Tibial artery (tissue), 4 donors: ENCODE data around the gene BCAR1.

Source experiments
- DNase-seq, 2 donors: peaks; one replicate each; pipeline ENCODE4 v3.0.0-alpha.2; 2019
- H3K27ac ChIP-seq, 2 donors: fragments of 200-600 bp; sonication (generic) in 1 of 2; 1 replicate in 1 of 2; 2 replicates in 1 of 2; pipeline ENCODE4 v1.5.1; 2018 to 2019; ENCODE audit warnings: mild to moderate bottlenecking in 1 of 2
- H3K27me3 ChIP-seq, 2 donors: fragments of 200-600 bp; sonication (generic) in 1 of 2; one replicate each; pipeline versions ENCODE4 v1.5.1 to v1.6.0; 2016 to 2019
- H3K36me3 ChIP-seq, 3 donors: fragments of 200-600 bp; sonication (generic) in 2 of 3; one replicate each; pipeline ENCODE4 v1.5.1; 2016 to 2019; ENCODE audit warnings: mild to moderate bottlenecking in 2 of 3
- H3K4me1 ChIP-seq, 4 donors: fragments of 200-600 bp; sonication (generic) in 2 of 4; 1 replicate in 3 of 4; 2 replicates in 1 of 4; pipeline ENCODE4 v1.5.1; 2016 to 2019
- H3K4me3 ChIP-seq, 2 donors: fragments of 200-600 bp; sonication (generic) in 1 of 2; 1 replicate in 1 of 2; 2 replicates in 1 of 2; pipeline ENCODE4 v1.5.1; 2018 to 2019; ENCODE audit warnings: mild to moderate bottlenecking in 2 of 2
- H3K9me3 ChIP-seq, 3 donors: fragments of 200-600 bp; sonication (generic) in 1 of 3; one replicate each; pipeline ENCODE4 v1.5.1; 2016 to 2019
- CTCF ChIP-seq, 2 experiments: fragments of 200-600 bp in 1 of 2; fragments of 450-650 bp in 1 of 2; IDR thresholded peaks; one replicate each; pipeline ENCODE4 v1.5.1; 2017 to 2019; ENCODE audit warnings: antibody characterized with exemption in 2 of 2, mild to moderate bottlenecking in 1 of 2, moderate library complexity in 1 of 2
- intact Hi-C: fragments of 100-400 bp; cut with DNase I; formaldehyde crosslinking; loops from one replicate; pipeline ENCODE4 v1.15.0; 2023; ENCODE audit warnings: low total_unique reads

Gene BCAR1

GRCh38 chr16:75204410-75204758 lies 47.0 kb downstream of the BCAR1 start:
- Histone ChIP-seq H3K4me1 (peaks cover 0 to 18% (median 7%) of the 10 kb centered on the region in 4 donors), H3K4me3 (no peak overlapping the region), H3K27ac (no peak overlapping the region), H3K27me3 (no peaks in the 10 kb centered on the region), H3K9me3 (no peaks in the 10 kb centered on the region), H3K36me3 (no peaks in the 10 kb centered on the region)
- DNase-seq, result no peak
- no peak for TF ChIP-seq CTCF (IDR thresholded peaks at IDR 0.05)
- intact Hi-C loops, result loop anchor here (5.0 kb wide), 1 partner anchor 203 kb away; no protein-coding TSS in a partner anchor

GRCh38 chr16:75203667-75204409 lies 47.6 kb downstream of the BCAR1 start:
- Histone ChIP-seq H3K4me1 (peaks cover 0 to 18% (median 7%) of the 10 kb centered on the region in 4 donors), H3K27me3 (no peaks in the 10 kb centered on the region), H3K9me3 (no peaks in the 10 kb centered on the region), H3K36me3 (no peaks in the 10 kb centered on the region), H3K4me3 (no peak overlapping the region), H3K27ac (no peak overlapping the region)
- no peak for TF ChIP-seq CTCF (IDR thresholded peaks at IDR 0.05)
- DNase-seq, result peak in 1 of 2 donors; percentile 15
- intact Hi-C loops, result loop anchor here (5.0 kb wide), 1 partner anchor 203 kb away; no protein-coding TSS in a partner anchor

- peak; percentile 17 to 19 for DNase-seq
- TF ChIP-seq CTCF (IDR thresholded peaks at IDR 0.05), result no peak
- Histone ChIP-seq H3K9me3 (no peaks in the 10 kb centered on the region), H3K36me3 (no peaks in the 10 kb centered on the region), H3K27me3 (peaks cover 0 to 4% of the 10 kb centered on the region in 2 donors), H3K4me1 (peaks cover 0 to 22% (median 7%) of the 10 kb centered on the region in 4 donors), H3K4me3 (no peak overlapping the region), H3K27ac (no peak overlapping the region)
- intact Hi-C loops, result loop anchor here (5.0 kb wide), 1 partner anchor 204 kb away; no protein-coding TSS in a partner anchor
Observed at GRCh38 chr16:75203096-75203495, 48.3 kb downstream of the BCAR1 start.

GRCh38 chr16:75202069-75202590 lies 49.3 kb downstream of the BCAR1 start:
- Histone ChIP-seq H3K27ac (no peak overlapping the region), H3K27me3 (peaks cover 0 to 14% of the 10 kb centered on the region in 2 donors), H3K9me3 (no peaks in the 10 kb centered on the region), H3K4me1 (peaks cover 0 to 22% (median 7%) of the 10 kb centered on the region in 4 donors), H3K36me3 (no peaks in the 10 kb centered on the region), H3K4me3 (no peak overlapping the region)
- DNase-seq, result peak in 1 of 2 donors; percentile 17
- intact Hi-C loops, result loop anchor here (5.0 kb wide), 1 partner anchor 205 kb away; no protein-coding TSS in a partner anchor
- TF ChIP-seq CTCF (IDR thresholded peaks at IDR 0.05), result no peak

DNA sequence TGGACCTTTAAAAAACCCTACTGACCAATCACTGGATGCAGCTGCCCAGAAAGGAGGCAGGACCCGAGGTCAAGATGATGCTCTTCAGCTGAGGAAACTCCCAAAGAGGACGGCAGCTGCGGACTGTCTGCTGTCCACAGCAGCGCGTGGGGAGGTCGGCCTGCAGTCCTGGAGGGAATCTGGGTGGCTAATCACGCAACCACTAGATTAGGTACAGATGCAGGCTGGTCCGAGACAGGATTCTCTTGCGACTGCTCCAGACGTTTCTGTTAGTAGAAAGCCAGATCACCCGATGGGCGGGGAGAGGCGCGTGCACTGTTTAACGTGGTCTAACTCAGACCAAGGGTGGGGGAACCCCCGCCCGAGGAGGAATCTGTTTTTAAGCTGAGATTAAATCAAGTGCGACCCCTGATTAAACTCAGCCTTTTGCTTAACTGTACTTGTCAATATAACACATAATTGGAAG lies 53.3 kb downstream of the BCAR1 start:
- intact Hi-C loops, result loop anchor here (5.0 to 10.0 kb wide), 2 partner anchors 264 to 557 kb away; partner anchors contain the start of gene TMEM170A

More for the DNA sequence above, 53.3 kb downstream of the BCAR1 start:
- Histone ChIP-seq H3K36me3 (no peaks in the 10 kb centered on the region), H3K4me3 (no peak overlapping the region), H3K27me3 (peaks cover 0 to 23% of the 10 kb centered on the region in 2 donors), H3K9me3 (no peaks in the 10 kb centered on the region), H3K27ac (no peak overlapping the region), H3K4me1 (peaks cover 0 to 22% (median 7%) of the 10 kb centered on the region in 4 donors)
- DNase-seq, result peak in 1 of 2 donors; percentile 34
- TF ChIP-seq CTCF (IDR thresholded peaks at IDR 0.05), result no peak
